ENCODE results near the gene PTCD2.
A peak's percentile ranks its signal among the peaks of the same experiment; 100 is the strongest.

PTCD2 gene

GRCh38 chr5:72307573-72307967 is 12.6 kb upstream of the PTCD2 start:
- peak overlapping the region; percentile 75 for H3K4me3 ChIP-seq (ENCODE audit: low read depth, low read length)

DNA sequence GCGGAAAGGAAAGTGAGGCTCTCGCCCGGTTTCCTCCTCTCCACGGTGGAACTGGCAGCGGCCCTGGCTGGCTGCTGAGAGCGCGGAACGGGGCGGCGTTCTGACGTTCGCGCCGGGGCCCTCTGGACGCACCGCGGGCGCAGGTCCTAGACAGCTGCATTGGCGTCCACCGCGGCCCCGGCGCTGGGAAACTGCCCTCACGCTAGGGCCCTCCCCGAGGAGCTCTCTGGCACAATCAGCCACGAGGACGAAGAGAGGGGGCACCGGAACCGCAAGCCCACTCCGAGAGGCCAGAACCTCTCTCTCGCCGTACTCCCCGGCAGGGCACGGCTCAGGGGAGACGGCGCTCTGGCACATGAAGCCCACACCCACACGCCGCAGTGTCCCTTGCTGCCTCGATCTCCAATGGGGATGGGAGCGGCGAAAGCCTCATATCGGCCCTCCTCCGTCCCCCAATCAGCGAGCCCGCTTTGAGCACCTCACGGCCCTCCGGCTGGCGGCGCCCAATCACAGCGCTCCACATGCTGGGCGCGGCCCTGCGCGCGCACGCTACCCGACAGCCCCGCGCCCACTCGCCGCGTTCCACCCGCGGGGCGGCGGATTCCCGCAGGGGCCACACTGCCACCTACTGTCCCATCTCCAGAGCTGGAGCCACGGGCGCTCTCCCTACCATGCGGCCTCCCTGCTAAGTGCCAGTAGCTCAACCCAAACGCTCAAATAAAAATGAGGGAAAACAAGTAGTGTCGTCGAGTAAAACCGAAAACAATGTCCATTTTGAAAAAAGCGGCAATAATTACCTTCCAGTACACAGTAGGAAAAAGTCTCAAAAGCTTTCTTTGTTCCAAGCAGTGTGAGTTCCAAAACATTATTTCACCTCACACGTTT is 12.0 kb upstream of the PTCD2 start:
- TF ChIP-seq, protein P1, sequence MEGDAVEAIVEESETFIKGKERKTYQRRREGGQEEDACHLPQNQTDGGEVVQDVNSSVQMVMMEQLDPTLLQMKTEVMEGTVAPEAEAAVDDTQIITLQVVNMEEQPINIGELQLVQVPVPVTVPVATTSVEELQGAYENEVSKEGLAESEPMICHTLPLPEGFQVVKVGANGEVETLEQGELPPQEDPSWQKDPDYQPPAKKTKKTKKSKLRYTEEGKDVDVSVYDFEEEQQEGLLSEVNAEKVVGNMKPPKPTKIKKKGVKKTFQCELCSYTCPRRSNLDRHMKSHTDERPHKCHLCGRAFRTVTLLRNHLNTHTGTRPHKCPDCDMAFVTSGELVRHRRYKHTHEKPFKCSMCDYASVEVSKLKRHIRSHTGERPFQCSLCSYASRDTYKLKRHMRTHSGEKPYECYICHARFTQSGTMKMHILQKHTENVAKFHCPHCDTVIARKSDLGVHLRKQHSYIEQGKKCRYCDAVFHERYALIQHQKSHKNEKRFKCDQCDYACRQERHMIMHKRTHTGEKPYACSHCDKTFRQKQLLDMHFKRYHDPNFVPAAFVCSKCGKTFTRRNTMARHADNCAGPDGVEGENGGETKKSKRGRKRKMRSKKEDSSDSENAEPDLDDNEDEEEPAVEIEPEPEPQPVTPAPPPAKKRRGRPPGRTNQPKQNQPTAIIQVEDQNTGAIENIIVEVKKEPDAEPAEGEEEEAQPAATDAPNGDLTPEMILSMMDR (IDR thresholded peaks at IDR 0.05; ENCODE audit: low read depth, low read length): peak; percentile 84
- peak overlapping the region; percentile 75 for H3K4me3 ChIP-seq (ENCODE audit: low read depth, low read length)

More at GRCh38 chr5:72307573-72307967, 12.6 kb upstream of the PTCD2 start:
- TF ChIP-seq, protein P1 (IDR thresholded peaks at IDR 0.05; ENCODE audit: low read depth, low read length): no peak

DNA sequence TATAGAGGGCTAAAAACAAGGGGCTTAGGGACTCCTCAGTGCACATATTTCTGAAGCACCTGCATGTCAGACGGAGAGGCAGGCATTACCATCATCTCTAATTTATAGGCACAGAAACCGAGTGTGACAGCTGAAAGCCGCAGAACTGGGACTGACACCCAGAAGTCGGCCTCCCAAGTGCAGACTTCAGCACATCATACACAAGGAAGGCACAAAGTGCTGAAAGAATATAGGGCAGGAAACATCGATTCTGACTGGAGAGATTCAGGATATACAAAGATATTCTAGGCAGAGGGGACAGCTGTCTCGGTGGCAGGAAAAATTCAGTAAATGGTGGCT is 11.4 kb upstream of the PTCD2 start:
- no peak overlapping the region for H3K4me3 ChIP-seq (ENCODE audit: low read depth, low read length)
- TF ChIP-seq, protein P1 (IDR thresholded peaks at IDR 0.05; ENCODE audit: low read depth, low read length): no peak

- TF ChIP-seq, protein P1 (IDR thresholded peaks at IDR 0.05; ENCODE audit: low read depth, low read length): no peak
- H3K4me3 ChIP-seq (ENCODE audit: low read depth, low read length): no peak overlapping the region
Measured at GRCh38 chr5:72313141-72313540, 7.0 kb upstream of the PTCD2 start.

DNA sequence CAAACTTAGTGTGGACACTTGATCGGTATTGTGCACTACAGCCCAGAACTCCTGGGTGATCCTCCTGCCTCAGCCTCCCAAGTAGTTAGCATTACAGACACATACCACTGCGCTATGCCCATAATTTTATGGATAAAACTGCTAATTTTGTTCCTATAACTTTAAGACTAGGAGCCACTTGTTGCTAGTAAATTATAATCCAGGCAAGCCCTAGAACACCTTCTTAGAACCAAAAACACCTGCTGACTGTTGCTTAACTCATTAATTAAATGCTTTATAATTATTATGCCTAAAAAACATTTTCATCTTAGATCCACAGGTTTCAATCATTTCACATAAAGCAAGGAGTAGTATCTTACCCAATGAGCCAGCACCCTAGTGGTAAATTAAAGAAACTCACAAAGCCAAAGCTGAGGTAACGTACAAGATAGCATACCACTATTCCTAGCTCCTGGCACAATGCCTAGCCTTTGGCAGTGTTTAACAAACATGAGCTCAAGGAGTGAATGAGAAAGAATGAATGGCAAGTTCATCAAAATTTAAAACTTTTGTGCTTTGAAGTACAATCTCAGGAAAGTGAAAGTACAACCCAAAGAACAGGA is 5.5 kb upstream of the PTCD2 start:
- TF ChIP-seq, protein P1 (IDR thresholded peaks at IDR 0.05; ENCODE audit: low read depth, low read length): no peak
- no peak overlapping the region for H3K4me3 ChIP-seq (ENCODE audit: low read depth, low read length)

DNA sequence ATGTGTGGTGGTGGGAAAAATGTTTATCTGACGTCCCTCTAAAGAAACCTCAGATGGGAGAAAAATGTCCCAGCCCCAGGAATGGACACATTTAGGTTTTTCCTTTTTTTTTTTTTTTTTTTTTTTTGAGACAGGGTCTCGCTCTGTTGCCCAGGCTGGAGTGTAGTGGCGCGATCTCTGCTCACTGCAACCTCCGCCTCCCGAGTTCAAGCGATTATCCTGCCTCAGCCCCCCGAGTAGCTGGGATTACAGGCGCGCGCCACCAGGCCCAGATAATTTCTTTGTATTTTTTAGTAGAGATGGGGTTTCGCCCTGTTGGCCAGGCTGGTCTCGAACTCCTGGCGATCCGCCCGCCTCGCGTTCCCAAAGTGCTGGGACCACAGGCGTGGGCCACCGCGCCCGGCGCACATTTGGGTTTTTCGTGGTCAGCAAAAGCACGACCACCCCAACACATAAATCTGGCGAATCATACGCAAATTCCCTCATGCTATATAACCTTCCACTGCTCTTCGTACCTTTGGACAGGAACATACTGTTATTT is 668 bp upstream of the PTCD2 start:
- peak overlapping the region; percentile 96 for H3K4me3 ChIP-seq (ENCODE audit: low read depth, low read length)

- TF ChIP-seq, protein P1 (IDR thresholded peaks at IDR 0.05; ENCODE audit: low read depth, low read length): no peak
- no peak overlapping the region for H3K4me3 ChIP-seq (ENCODE audit: low read depth, low read length)
Measured at GRCh38 chr5:72324189-72324825, 4.1 kb downstream of the PTCD2 start.
